Activated CD8-positive, alpha-beta memory T cell treated with anti-CD3 and anti-CD28 coated beads, Interleukin-2, amount 10 ng/mL, durations not matched to agents 7 days and 5 days (primary cell): ENCODE data around the gene DKKL1. TPM values are rescaled to one million over a fixed set of nuclear protein-coding genes. Genes with fewer than 3 reads are reported as not detected.

ENCODE experiments used
- ATAC-seq: fragments of 150-1000 bp; cut with Tn5 transposase; one replicate; pipeline ENCODE4 v1.10.0; 2021; ENCODE audit warnings: moderate library complexity
- CTCF ChIA-PET: fragments of 350-600 bp; sonication (Branson Sonifier 250); formaldehyde crosslinking; loops from one replicate; lab custom pipeline; 2021; ENCODE audit warnings: antibody characterized with exemption; lab: Charles Lee
- DNase-seq: peaks from one replicate; pipeline ENCODE4 v3.0.0-alpha.2; 2020
- H3K27ac Mint-ChIP-seq: one replicate; pipeline ENCODE4 v1.8.0; 2021; ENCODE audit warnings: mild to moderate bottlenecking, mixed read lengths
- H3K27me3 Mint-ChIP-seq: one replicate; pipeline ENCODE4 v1.8.0; 2021; ENCODE audit warnings: mixed read lengths
- H3K36me3 Mint-ChIP-seq: one replicate; pipeline ENCODE4 v1.8.0; 2021; ENCODE audit warnings: mild to moderate bottlenecking, mixed read lengths
- H3K4me1 Mint-ChIP-seq: one replicate; pipeline ENCODE4 v1.8.0; 2021; ENCODE audit warnings: mixed read lengths
- H3K4me3 Mint-ChIP-seq: one replicate; pipeline ENCODE4 v1.8.0; 2021; ENCODE audit warnings: mild to moderate bottlenecking, moderate library complexity, mixed read lengths
- H3K9me3 Mint-ChIP-seq: one replicate; pipeline ENCODE4 v1.8.0; 2022; ENCODE audit warnings: low read depth, mixed read lengths
- total RNA-seq, 2 experiments: library from RNA; stranded (reverse); gene quantifications; one replicate each; pipeline ENCODE4 v1.2.3, GENCODE V29; 2021

The DKKL1 gene
- total RNA-seq, 2 experiments from 2014 or later, result not detected

DNA sequence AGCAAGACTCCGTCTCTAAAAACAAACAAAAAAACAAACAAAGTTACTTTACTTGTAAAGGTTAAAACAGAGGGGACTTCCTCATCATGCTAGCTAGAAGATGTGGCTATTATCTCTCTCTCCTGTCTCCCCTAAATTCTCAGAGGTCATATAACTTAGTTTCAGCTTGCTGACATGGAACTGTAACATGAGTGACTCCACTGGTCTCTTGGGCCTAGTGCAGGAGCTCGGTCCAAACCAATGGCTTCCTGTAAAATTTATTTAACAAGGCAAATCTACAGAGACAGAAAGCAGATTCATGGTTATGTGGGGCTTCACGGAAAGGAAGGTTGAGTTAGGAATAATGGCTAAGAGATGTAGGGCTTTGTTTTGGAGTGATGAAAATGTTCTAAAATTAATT, 14.8 kb downstream of the DKKL1 start:
- CTCF ChIA-PET, result interaction anchor here (0.9 to 2.6 kb wide), 2 partner anchors 13 to 46 kb away, joined by 3 to 7 read pairs; no protein-coding TSS in a partner anchor
- Mint-ChIP-seq H3K36me3 (peaks cover 3% of the 10 kb centered on the region), H3K27me3 (peaks cover 25% of the 10 kb centered on the region), H3K4me3 (no peak overlapping the region), H3K4me1 (no peaks in the 10 kb centered on the region), H3K9me3 (peaks cover 3% of the 10 kb centered on the region), H3K27ac (no peak overlapping the region)
- no peak for DNase-seq
- ATAC-seq, result no peak

DNA sequence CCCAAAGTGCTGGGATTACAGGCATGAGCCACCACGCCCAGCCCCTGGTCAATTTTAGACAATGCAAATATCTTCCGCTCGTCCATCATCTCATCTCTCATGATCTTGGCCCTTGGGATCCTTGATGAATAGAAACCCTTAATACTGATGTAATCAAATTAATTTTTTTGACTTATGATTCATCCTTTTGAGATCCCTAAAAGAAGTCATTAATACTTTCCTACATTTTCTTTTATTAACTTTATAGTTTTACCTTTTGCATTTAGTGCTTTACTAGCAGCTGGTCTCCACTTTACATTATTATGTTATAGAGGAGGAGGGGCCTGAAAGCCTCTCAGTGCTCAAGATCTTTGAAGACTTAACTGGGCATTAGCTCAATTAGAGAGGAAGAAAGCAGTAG, 16.7 kb downstream of the DKKL1 start:
- Mint-ChIP-seq H3K9me3 (peaks cover 3% of the 10 kb centered on the region), H3K27me3 (peaks cover 27% of the 10 kb centered on the region), H3K4me1 (no peaks in the 10 kb centered on the region), H3K36me3 (peaks cover 3% of the 10 kb centered on the region), H3K27ac (no peak overlapping the region), H3K4me3 (no peak overlapping the region)
- ATAC-seq (no peak), DNase-seq (no peak)
- CTCF ChIA-PET, result interaction anchor here (1.0 to 2.6 kb wide), 3 partner anchors 11 to 283 kb away, joined by 3 to 7 read pairs (median 3); partner anchors contain the start of gene FLT3LG

DNA sequence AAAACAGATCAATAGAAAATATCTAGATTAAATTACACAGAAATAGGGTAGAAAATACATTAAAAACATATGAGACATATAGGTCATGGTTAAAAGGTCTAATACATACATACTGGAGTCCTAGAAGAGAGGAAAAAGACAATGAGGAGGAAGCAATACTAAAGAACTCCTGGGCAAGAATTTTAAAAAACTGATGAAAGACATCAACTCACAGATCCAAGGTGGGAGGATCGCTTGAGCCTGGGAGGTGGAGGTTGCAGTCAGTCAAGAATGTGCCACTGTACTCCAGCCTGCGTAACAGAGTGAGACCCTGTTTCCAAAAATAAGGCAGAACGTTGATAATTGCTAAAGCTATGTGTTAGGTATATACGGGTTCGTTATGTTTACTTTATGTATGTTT, 19.0 kb downstream of the DKKL1 start:
- CTCF ChIA-PET, result interaction anchor here (0.6 to 1.7 kb wide), 4 partner anchors 9 to 90 kb away, joined by 3 to 5 read pairs (median 3); no protein-coding TSS in a partner anchor
- Mint-ChIP-seq H3K27me3 (peaks cover 16% of the 10 kb centered on the region), H3K36me3 (peaks cover 3% of the 10 kb centered on the region)

DNA sequence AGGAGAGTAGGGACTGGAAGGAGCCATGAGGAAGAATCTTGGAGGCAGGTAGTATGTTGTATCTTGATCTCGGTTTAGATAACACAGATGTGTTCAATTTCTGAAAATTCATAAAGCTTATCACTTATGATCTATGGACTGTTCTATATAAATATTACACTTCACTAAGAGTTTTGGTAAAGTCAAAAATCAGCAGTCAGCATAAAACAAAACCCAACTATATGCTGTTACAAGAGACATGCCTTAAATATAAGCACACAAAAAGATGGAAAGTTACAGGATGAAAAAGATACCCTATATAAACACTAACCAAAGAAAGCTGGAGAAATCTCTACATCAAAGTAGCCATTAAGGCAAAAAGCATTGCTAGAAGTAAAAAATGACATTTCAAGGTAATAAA, 19.9 kb downstream of the DKKL1 start:
- no peak overlapping the region for H3K4me3 Mint-ChIP-seq
- CTCF ChIA-PET, result interaction anchor here (0.7 to 1.3 kb wide), 3 partner anchors 8 to 82 kb away, joined by 3 read pairs; no protein-coding TSS in a partner anchor
- H3K27me3 Mint-ChIP-seq, result peaks cover 16% of the 10 kb centered on the region
- DNase-seq, result no peak
- H3K27ac Mint-ChIP-seq, result no peak overlapping the region
- peaks cover 3% of the 10 kb centered on the region for H3K9me3 Mint-ChIP-seq
- H3K4me1 Mint-ChIP-seq, result peaks cover 8% of the 10 kb centered on the region
- H3K36me3 Mint-ChIP-seq, result peaks cover 3% of the 10 kb centered on the region
- no peak for ATAC-seq

More for the DNA sequence above, 19.0 kb downstream of the DKKL1 start:
- DNase-seq, result no peak
- no peak for ATAC-seq
- Mint-ChIP-seq H3K27ac (no peak overlapping the region), H3K4me1 (peaks cover 3% of the 10 kb centered on the region), H3K9me3 (peaks cover 3% of the 10 kb centered on the region), H3K4me3 (no peak overlapping the region)

DNA sequence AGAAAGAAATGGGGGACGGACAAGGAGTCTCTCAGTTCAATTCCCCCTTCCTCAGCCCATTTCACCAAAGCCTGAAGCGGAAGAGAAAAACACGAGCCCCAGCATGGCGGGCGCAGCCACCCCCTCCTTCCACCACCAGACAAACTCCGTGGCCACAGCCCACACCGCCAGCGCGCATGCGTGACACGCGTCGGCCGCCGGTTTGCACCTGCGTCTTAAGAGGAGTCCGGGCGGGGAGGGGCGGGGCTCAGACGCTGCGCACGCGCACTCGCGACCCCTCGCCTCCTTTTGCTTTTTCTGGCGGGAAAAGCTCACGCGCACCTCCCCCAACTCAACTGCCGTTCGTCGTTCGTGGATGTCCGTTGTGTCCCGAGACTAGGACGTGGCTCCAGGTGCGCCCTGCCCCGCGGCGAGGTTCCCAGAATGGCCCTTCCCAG, 24.3 kb downstream of the DKKL1 start, which contains the start of gene KASH5:
KASH5 (plus strand) TSS at position 314 of the 437 bp plus-strand sequence. CDS start 2,635 bp downstream, outside the sequence.
- Mint-ChIP-seq H3K4me1 (peaks cover 30% of the 10 kb centered on the region), H3K27me3 (peaks cover 5% of the 10 kb centered on the region), H3K4me3 (peak within 1 kb of the TSS; percentile 30), H3K36me3 (no peaks in the 10 kb centered on the region), H3K9me3 (no peaks in the 10 kb centered on the region), H3K27ac (peak within 1 kb of the TSS; percentile 77)
- peak; percentile 57 for ATAC-seq
- DNase-seq, result peak; percentile 92
- CTCF ChIA-PET, result interaction anchor here (0.7 to 1.8 kb wide), 6 partner anchors 33 to 86 kb away, joined by 3 to 9 read pairs (median 5); partner anchors contain the start of genes FLT3LG and GFY

DNA sequence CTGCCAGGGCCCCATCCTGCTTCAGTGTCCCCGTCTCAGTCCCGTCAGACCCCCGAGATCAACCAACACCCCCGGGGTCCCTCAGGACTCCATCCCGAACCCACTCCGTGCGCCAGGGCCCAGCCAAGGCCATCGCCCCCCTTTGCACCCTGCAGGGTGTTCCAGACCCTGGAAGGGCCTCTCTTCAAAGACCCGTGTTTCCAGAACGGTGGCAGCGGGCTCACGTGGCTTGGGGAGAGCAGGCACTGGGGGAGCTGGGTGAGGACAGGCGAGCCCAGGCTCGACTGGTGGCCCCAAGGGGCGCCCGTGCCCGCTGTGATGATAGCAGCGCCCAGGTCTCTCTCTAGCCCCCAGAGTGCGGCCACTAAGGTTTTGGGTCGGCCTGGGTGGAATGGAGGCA, 25.7 kb downstream of the DKKL1 start:
- ATAC-seq, result no peak
- H3K36me3 Mint-ChIP-seq, result no peaks in the 10 kb centered on the region
- H3K9me3 Mint-ChIP-seq, result no peaks in the 10 kb centered on the region
- H3K4me3 Mint-ChIP-seq, result no peak overlapping the region
- no peak for DNase-seq
- CTCF ChIA-PET, result interaction anchor here (1.4 to 4.5 kb wide), 3 partner anchors 35 to 54 kb away, joined by 4 to 52 read pairs (median 6); partner anchors contain the start of genes GFY and PTH2
- no peaks in the 10 kb centered on the region for H3K27me3 Mint-ChIP-seq
- peaks cover 30% of the 10 kb centered on the region for H3K4me1 Mint-ChIP-seq
- no peak overlapping the region for H3K27ac Mint-ChIP-seq

DNA sequence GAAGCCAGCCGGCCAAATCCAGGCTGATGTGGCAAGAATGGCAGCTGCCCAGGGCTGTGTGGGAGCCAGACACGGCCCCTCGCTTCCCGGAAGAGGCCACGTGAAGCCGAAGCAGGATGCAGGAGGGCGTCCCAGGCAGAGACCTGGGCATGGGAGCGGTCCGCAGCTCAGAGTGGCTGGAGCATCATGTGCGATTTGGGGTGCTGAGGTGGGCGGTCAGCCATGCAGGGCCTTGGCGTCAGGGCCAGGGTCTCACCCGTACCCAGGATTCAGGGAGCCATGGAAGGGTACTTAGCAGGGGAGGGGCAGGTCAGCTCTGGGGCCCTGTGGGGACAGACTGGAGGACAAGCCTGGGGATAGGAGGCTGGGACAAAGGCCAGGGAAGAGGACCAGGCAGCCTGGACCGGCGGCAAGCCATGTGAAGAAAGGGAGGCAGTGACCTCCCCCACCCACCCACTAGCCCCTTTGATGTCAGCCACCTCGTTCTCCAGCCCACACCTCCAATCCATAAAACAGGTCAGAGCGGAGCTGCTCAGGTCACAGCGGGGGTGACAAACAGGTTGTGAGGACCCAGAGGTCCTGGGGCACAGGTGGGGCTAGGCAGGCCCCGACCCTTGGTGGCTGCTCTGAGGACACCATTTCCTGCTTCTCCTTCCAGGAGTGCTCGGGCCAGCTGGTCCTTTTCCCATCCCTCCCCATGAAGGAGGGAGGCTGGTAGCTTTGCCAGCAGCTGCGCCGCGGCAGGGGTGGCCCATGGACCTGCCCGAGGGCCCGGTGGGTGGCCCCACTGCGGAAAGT, 26.7 kb downstream of the DKKL1 start:
- CTCF ChIA-PET, result interaction anchor here (1.0 to 5.0 kb wide), 7 partner anchors 20 to 178 kb away, joined by 3 to 87 read pairs (median 12); partner anchors contain the start of genes FLT3LG, GFY and PTH2
- H3K4me3 Mint-ChIP-seq, result no peak overlapping the region
- ATAC-seq, result no peak
- no peaks in the 10 kb centered on the region for H3K27me3 Mint-ChIP-seq
- no peak for DNase-seq
- H3K9me3 Mint-ChIP-seq, result no peaks in the 10 kb centered on the region
- peaks cover 30% of the 10 kb centered on the region for H3K4me1 Mint-ChIP-seq
- H3K36me3 Mint-ChIP-seq, result no peaks in the 10 kb centered on the region
- no peak overlapping the region for H3K27ac Mint-ChIP-seq

DNA sequence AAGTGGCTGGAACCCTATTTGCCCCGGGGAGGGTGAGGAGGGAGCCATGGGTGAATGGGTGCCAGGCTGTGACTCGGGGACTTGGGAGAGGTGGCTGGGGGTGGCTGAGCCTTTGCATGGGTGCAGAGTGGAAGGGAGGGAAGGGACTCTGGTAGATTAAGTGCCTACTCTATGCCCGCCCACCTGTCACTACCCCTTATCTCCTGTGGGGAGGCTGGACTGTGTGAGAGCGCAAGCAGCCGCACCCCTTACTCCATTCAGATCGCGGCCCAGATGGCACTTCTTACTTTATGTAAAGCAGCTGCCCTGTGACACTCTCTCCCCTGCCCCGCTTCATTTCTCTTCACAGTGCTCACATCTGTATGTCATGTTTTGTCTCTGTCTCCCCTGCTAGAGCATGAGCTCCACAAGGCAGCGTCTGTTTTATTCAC, 27.3 kb downstream of the DKKL1 start:
- Mint-ChIP-seq H3K9me3 (no peaks in the 10 kb centered on the region), H3K36me3 (no peaks in the 10 kb centered on the region), H3K27ac (no peak overlapping the region), H3K27me3 (no peaks in the 10 kb centered on the region), H3K4me3 (no peak overlapping the region), H3K4me1 (peaks cover 30% of the 10 kb centered on the region)
- DNase-seq (no peak), ATAC-seq (no peak)
- CTCF ChIA-PET, result interaction anchor here (0.6 to 5.0 kb wide), 31 partner anchors 8 to 178 kb away, joined by 3 to 87 read pairs (median 5); partner anchors contain the start of genes ALDH16A1, FLT3LG, GFY and PIH1D1

DNA sequence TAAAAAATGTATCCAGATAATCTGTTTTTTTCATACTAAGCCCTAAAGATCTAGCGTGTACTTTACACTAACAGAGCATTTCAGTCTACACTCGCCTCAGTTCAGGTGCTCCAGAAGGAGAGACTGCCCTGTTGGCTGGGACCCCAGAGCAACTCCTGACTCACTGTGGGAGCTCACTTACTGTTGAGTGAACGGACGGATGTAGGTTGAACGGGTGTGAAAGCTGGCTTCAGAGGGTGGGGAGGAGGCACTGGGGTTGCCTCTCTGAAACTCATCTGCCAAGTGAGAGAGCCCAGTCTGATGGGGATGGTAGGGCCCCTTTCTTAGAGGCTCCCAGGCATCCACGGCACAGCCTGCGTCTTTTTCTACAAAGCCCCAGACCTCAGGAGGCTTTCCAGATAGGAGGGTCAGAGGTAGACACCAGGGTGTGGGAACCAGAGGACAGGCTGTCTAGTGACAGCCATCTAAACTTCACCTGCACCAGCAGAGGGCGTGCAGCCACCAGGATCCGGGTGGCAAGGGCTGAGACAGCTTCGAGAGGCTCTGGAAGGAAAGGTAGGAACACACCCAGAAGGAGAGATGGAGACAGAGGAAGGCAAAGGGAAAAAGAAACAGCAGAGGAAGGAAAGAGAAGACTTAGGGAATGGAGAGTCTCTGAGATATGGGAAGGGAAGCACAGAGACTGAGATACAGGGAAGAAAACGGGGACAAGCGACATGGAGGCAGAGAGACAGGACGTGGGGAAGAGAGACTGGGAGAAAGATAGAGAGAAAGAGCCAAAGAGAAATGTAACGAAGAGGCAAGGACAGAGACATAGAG, 28.1 kb downstream of the DKKL1 start:
- H3K27ac Mint-ChIP-seq, result peak overlapping the region; percentile 58
- no peak overlapping the region for H3K4me3 Mint-ChIP-seq
- CTCF ChIA-PET, result interaction anchor here (0.6 to 5.0 kb wide), 35 partner anchors 8 to 289 kb away, joined by 3 to 87 read pairs (median 4); partner anchors contain the start of genes ALDH16A1, FLT3LG, GFY and PIH1D1
- no peaks in the 10 kb centered on the region for H3K36me3 Mint-ChIP-seq
- DNase-seq (peak; percentile 87), ATAC-seq (peak; percentile 91)
- H3K4me1 Mint-ChIP-seq, result peaks cover 30% of the 10 kb centered on the region
- no peaks in the 10 kb centered on the region for H3K27me3 Mint-ChIP-seq
- H3K9me3 Mint-ChIP-seq, result no peaks in the 10 kb centered on the region

DNA sequence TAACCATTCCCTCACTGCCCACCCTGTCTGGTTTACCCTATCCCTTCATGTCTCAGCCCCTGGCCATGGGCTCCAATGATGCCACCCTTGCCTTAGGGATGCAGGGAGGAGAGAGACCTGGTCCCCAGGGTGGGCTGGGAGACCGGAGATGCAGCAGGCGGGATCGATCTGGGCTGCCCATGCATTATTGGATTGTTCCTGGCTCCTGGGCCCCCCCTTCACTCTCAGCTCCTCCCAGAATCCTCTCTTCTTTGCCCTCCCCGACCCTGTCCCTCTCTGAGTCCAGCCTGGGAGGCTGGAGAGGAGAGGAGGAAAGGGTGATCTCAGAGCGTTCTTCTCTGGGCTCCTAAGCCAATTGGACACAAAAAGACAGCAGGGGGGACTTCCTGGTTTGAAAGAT, 30.2 kb downstream of the DKKL1 start:
- Mint-ChIP-seq H3K4me3 (no peak overlapping the region), H3K27ac (no peak overlapping the region), H3K9me3 (no peaks in the 10 kb centered on the region), H3K36me3 (no peaks in the 10 kb centered on the region), H3K27me3 (no peaks in the 10 kb centered on the region), H3K4me1 (peaks cover 24% of the 10 kb centered on the region)
- CTCF ChIA-PET, result interaction anchor here (1.0 to 5.0 kb wide), 6 partner anchors 12 to 167 kb away, joined by 4 to 87 read pairs (median 12); partner anchors contain the start of genes FLT3LG, GFY and PTH2
- DNase-seq (no peak), ATAC-seq (no peak)

DNA sequence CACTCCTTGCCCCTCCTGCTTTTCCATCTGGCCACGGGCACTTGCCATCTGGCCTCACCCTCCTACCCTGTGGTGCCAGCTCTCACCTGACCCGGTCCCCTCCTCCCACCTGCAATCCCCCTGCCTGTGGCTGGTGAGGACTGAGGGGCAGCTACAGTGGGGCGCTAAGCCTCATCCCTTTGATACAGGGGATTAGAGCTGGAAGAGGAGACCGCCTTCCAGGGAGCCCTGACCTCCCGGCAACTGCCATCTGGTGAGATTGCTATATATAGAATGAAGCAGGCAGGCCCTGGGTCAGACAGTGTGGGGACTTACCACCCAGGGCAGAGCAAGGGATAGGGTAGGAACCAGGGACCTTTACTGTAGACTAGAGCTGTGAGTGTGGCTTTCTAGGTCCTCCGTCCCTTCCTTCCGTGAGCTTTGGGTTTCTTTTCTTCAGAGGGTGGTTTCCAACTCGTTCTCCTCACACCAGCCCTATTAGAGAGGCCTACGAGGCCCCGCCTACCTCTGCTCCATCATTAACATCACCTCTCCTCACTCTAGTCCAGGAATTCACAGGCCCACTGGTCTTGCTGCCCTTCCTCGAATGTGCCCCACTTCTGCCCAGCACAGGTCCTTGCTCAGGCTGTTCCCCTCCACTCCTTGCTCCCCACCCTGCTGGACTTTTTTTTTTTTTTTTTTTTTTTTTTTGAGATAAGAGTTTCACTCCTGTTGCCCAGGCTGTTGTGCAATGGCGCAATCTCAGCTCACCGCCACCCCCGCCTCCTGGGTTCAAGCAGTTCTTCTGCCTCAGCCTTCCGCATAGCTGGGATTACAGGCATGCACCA, 32.1 kb downstream of the DKKL1 start:
- H3K9me3 Mint-ChIP-seq, result no peaks in the 10 kb centered on the region
- H3K27ac Mint-ChIP-seq, result no peak overlapping the region
- H3K4me3 Mint-ChIP-seq, result no peak overlapping the region
- ATAC-seq (no peak), DNase-seq (no peak)
- H3K36me3 Mint-ChIP-seq, result no peaks in the 10 kb centered on the region
- no peaks in the 10 kb centered on the region for H3K27me3 Mint-ChIP-seq
- H3K4me1 Mint-ChIP-seq, result peaks cover 18% of the 10 kb centered on the region
- CTCF ChIA-PET, result interaction anchor here (0.6 to 1.4 kb wide), 3 partner anchors 47 to 78 kb away, joined by 3 to 5 read pairs (median 3); partner anchors contain the start of gene FLT3LG
